Measurements from ENCODE around the gene LRRC46.
A peak's percentile ranks its signal among the peaks of the same experiment; 100 is the strongest.

The LRRC46 gene

GRCh38 chr17:47831934-47832327, 461 bp downstream of the LRRC46 start:
- no peaks in the 10 kb centered on the region for H4K20me1 ChIP-seq (ENCODE audit: insufficient read depth, low read length)
- peak overlapping the region; percentile 71; the same call in 1 of the 2 replicates for H3K9ac ChIP-seq (ENCODE audit: low read length)
- H3K36me3 ChIP-seq (replicated peaks; ENCODE audit: insufficient read depth, low read length) = no peaks in the 10 kb centered on the region
- no peaks in the 10 kb centered on the region for H3K9me2 ChIP-seq (replicated peaks; ENCODE audit: insufficient read depth, low read length)
- peaks cover 31% of the 10 kb centered on the region for H3K79me2 ChIP-seq (ENCODE audit: low read length)
- H3F3A ChIP-seq (ENCODE audit: insufficient read depth, low read length) = peaks cover 4% of the 10 kb centered on the region; the same call in 1 of the 2 replicates
- H3K4me3 ChIP-seq (ENCODE audit: low read length) = peak overlapping the region; percentile 83
- H3K4me1 ChIP-seq (ENCODE audit: low read length) = peaks cover 14% of the 10 kb centered on the region
- TF ChIP-seq, protein P1, sequence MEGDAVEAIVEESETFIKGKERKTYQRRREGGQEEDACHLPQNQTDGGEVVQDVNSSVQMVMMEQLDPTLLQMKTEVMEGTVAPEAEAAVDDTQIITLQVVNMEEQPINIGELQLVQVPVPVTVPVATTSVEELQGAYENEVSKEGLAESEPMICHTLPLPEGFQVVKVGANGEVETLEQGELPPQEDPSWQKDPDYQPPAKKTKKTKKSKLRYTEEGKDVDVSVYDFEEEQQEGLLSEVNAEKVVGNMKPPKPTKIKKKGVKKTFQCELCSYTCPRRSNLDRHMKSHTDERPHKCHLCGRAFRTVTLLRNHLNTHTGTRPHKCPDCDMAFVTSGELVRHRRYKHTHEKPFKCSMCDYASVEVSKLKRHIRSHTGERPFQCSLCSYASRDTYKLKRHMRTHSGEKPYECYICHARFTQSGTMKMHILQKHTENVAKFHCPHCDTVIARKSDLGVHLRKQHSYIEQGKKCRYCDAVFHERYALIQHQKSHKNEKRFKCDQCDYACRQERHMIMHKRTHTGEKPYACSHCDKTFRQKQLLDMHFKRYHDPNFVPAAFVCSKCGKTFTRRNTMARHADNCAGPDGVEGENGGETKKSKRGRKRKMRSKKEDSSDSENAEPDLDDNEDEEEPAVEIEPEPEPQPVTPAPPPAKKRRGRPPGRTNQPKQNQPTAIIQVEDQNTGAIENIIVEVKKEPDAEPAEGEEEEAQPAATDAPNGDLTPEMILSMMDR (IDR thresholded peaks at IDR 0.05; ENCODE audit: low read length) = no peak
- TF ChIP-seq EZH2 (optimal IDR thresholded peaks at IDR 0.05; ENCODE audit: low read depth, low read length) (no peak), EZH2phosphoT487 (IDR thresholded peaks at IDR 0.05; ENCODE audit: low read length) (no peak)
- H3K27ac ChIP-seq (ENCODE audit: low read length) = no peak overlapping the region
- peak overlapping the region; percentile 81 for H2AFZ ChIP-seq (ENCODE audit: low read length)
- H3K27me3 ChIP-seq (replicated peaks; ENCODE audit: insufficient read depth, low read length) = no peaks in the 10 kb centered on the region
- no peak for DNase-seq
- peak overlapping the region; percentile 73 for H3K4me2 ChIP-seq (ENCODE audit: low read depth, low read length)
- no peaks in the 10 kb centered on the region for H3K9me3 ChIP-seq (replicated peaks; ENCODE audit: insufficient read depth, low read length)

GRCh38 chr17:47834756-47835155, 3.3 kb downstream of the LRRC46 start:
- no peak for TF ChIP-seq EZH2phosphoT487 (IDR thresholded peaks at IDR 0.05; ENCODE audit: low read length)
- TF ChIP-seq EZH2 (optimal IDR thresholded peaks at IDR 0.05; ENCODE audit: low read depth, low read length) = no peak
- peaks cover 4% of the 10 kb centered on the region; the same call in 1 of the 2 replicates for H3F3A ChIP-seq (ENCODE audit: insufficient read depth, low read length)
- no peaks in the 10 kb centered on the region for H3K9me3 ChIP-seq (replicated peaks; ENCODE audit: insufficient read depth, low read length)
- no peaks in the 10 kb centered on the region for H3K36me3 ChIP-seq (replicated peaks; ENCODE audit: insufficient read depth, low read length)
- H3K79me2 ChIP-seq (ENCODE audit: low read length) = peaks cover 16% of the 10 kb centered on the region
- H3K9ac ChIP-seq (ENCODE audit: low read length) = no peak overlapping the region
- DNase-seq = no peak
- no peak overlapping the region for H2AFZ ChIP-seq (ENCODE audit: low read length)
- H4K20me1 ChIP-seq (ENCODE audit: insufficient read depth, low read length) = no peaks in the 10 kb centered on the region
- H3K4me2 ChIP-seq (ENCODE audit: low read depth, low read length) = no peak overlapping the region
- no peak overlapping the region for H3K27ac ChIP-seq (ENCODE audit: low read length)
- H3K9me2 ChIP-seq (replicated peaks; ENCODE audit: insufficient read depth, low read length) = no peaks in the 10 kb centered on the region
- no peaks in the 10 kb centered on the region for H3K27me3 ChIP-seq (replicated peaks; ENCODE audit: insufficient read depth, low read length)
- H3K4me1 ChIP-seq (ENCODE audit: low read length) = peaks cover 14% of the 10 kb centered on the region
- no peak overlapping the region for H3K4me3 ChIP-seq (ENCODE audit: low read length)

- Histone ChIP-seq H3K27ac (ENCODE audit: low read length) (no peak overlapping the region), H4K20me1 (ENCODE audit: insufficient read depth, low read length) (no peaks in the 10 kb centered on the region), H3K9me2 (replicated peaks; ENCODE audit: insufficient read depth, low read length) (no peaks in the 10 kb centered on the region), H3K9ac (ENCODE audit: low read length) (no peak overlapping the region), H3K4me1 (ENCODE audit: low read length) (peaks cover 13% of the 10 kb centered on the region), H3F3A (ENCODE audit: insufficient read depth, low read length) (no peaks in the 10 kb centered on the region), H3K79me2 (ENCODE audit: low read length) (0 out of 2 replicates have a peak, but pooled peaks cover 5% of the 10 kb centered on the region), H2AFZ (ENCODE audit: low read length) (no peak overlapping the region), H3K9me3 (replicated peaks; ENCODE audit: insufficient read depth, low read length) (no peaks in the 10 kb centered on the region), H3K27me3 (replicated peaks; ENCODE audit: insufficient read depth, low read length) (no peaks in the 10 kb centered on the region), H3K4me3 (ENCODE audit: low read length) (no peak overlapping the region), H3K36me3 (replicated peaks; ENCODE audit: insufficient read depth, low read length) (no peaks in the 10 kb centered on the region), H3K4me2 (ENCODE audit: low read depth, low read length) (no peak overlapping the region)
- no peak for TF ChIP-seq EZH2 (optimal IDR thresholded peaks at IDR 0.05; ENCODE audit: low read depth, low read length)
- no peak for TF ChIP-seq EZH2phosphoT487 (IDR thresholded peaks at IDR 0.05; ENCODE audit: low read length)
- TF ChIP-seq, protein P1 (IDR thresholded peaks at IDR 0.05; ENCODE audit: low read length) = no peak
- DNase-seq = no peak
Measured at GRCh38 chr17:47836601-47837000, 5.1 kb downstream of the LRRC46 start.

GRCh38 chr17:47837401-47838039, 6.0 kb downstream of the LRRC46 start:
- Histone ChIP-seq H3K79me2 (ENCODE audit: low read length) (0 out of 2 replicates have a peak, but pooled peaks cover 5% of the 10 kb centered on the region), H3K36me3 (replicated peaks; ENCODE audit: insufficient read depth, low read length) (no peaks in the 10 kb centered on the region), H4K20me1 (ENCODE audit: insufficient read depth, low read length) (no peaks in the 10 kb centered on the region), H2AFZ (ENCODE audit: low read length) (no peak overlapping the region), H3K9me2 (replicated peaks; ENCODE audit: insufficient read depth, low read length) (no peaks in the 10 kb centered on the region), H3K27me3 (replicated peaks; ENCODE audit: insufficient read depth, low read length) (no peaks in the 10 kb centered on the region), H3K27ac (ENCODE audit: low read length) (no peak overlapping the region), H3K9ac (ENCODE audit: low read length) (no peak overlapping the region), H3K9me3 (replicated peaks; ENCODE audit: insufficient read depth, low read length) (no peaks in the 10 kb centered on the region), H3F3A (ENCODE audit: insufficient read depth, low read length) (peaks cover 6% of the 10 kb centered on the region; the same call in 1 of the 2 replicates), H3K4me1 (ENCODE audit: low read length) (peaks cover 16% of the 10 kb centered on the region), H3K4me3 (ENCODE audit: low read length) (no peak overlapping the region), H3K4me2 (ENCODE audit: low read depth, low read length) (no peak overlapping the region)
- TF ChIP-seq, protein P1 (IDR thresholded peaks at IDR 0.05; ENCODE audit: low read length) = no peak
- TF ChIP-seq EZH2phosphoT487 (IDR thresholded peaks at IDR 0.05; ENCODE audit: low read length) (no peak), EZH2 (optimal IDR thresholded peaks at IDR 0.05; ENCODE audit: low read depth, low read length) (no peak)
- DNase-seq = no peak

Data from MM.1S (cell line).